Stimulated activated naive CD8-positive, alpha-beta T cell treated with anti-CD3 and anti-CD28 coated beads, Interleukin-15, amount 100 ng/mL, for 72 hours (primary cell): ENCODE results near the gene IFT57.

Experiments
- ATAC-seq: fragments of 150-1000 bp; cut with Tn5 transposase; 2 replicates; pipeline ENCODE4 v1.10.0; 2021; ENCODE audit warnings: mild to moderate bottlenecking, moderate library complexity
- DNase-seq, 2 donors: peaks; one replicate each; pipeline ENCODE4 v3.0.0; 2021 to 2022
- H3K27ac Mint-ChIP-seq, 2 donors: one replicate each; pipeline ENCODE4 v1.8.0; 2022; ENCODE audit warnings: mild to moderate bottlenecking in 2 of 2, mixed read lengths in 2 of 2, moderate library complexity in 2 of 2
- H3K27me3 Mint-ChIP-seq: one replicate; pipeline ENCODE4 v1.8.0; 2022; ENCODE audit warnings: mixed read lengths
- H3K4me1 Mint-ChIP-seq: one replicate; pipeline ENCODE4 v1.8.0; 2022; ENCODE audit warnings: mild to moderate bottlenecking, mixed read lengths
- H3K4me3 Mint-ChIP-seq, 2 donors: one replicate each; pipeline ENCODE4 v1.8.0; 2022; ENCODE audit warnings: mild to moderate bottlenecking in 2 of 2, mixed read lengths in 2 of 2, moderate library complexity in 1 of 2
- H3K9me3 Mint-ChIP-seq, 2 donors: one replicate each; pipeline ENCODE4 v1.8.0; 2022; ENCODE audit warnings: mixed read lengths in 2 of 2

Gene IFT57

DNA sequence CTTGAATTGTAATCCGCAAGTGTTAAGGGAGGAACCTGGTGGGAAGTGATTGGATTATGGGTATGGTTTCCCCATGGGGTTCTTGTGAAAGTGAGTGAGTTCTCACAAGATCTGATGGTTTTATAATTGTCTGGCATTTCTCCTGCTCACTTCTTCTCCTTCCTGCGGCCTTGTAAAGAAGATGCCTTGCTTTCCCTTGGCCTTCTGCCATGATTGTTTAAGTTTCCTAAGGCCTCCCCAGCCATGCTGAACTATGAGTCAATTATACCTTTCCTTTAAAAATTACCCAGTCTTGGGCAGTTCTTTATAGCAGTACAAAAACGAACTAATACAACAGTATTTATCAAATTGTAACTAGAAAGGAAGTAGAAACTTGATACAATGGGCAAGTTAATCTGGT lies 31.9 kb downstream of the IFT57 start:
- H3K27me3 Mint-ChIP-seq: no peaks in the 10 kb centered on the region
- ATAC-seq (no peak), DNase-seq (no peak)
- no peak overlapping the region for H3K27ac Mint-ChIP-seq
- no peaks in the 10 kb centered on the region for H3K4me1 Mint-ChIP-seq
- H3K4me3 Mint-ChIP-seq: no peak overlapping the region
- peaks cover 15 to 16% of the 10 kb centered on the region in 2 donors for H3K9me3 Mint-ChIP-seq

DNA sequence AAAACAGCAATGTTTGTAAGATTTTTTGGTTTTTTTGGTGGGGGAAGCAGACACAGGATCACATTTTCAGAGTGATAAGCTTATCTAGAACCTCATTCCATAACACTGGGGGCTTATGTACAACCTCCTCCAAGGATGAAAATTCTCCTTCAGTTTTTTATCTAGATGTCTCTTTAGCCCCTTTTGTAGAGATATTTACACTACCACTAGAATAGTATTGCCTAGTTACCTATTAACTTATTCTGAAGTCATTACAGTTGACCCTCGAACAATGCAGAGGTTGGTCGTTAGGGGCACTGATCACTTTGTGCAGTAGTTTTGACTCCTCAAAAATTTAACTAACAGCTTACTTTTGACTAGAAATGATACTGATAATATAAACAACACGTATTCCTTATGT lies 32.8 kb downstream of the IFT57 start:
- DNase-seq (no peak), ATAC-seq (no peak)
- H3K4me3 Mint-ChIP-seq: no peak overlapping the region
- H3K27ac Mint-ChIP-seq: no peak overlapping the region
- no peaks in the 10 kb centered on the region for H3K4me1 Mint-ChIP-seq
- no peaks in the 10 kb centered on the region for H3K27me3 Mint-ChIP-seq
- H3K9me3 Mint-ChIP-seq: peaks cover 7 to 9% of the 10 kb centered on the region in 2 donors

DNA sequence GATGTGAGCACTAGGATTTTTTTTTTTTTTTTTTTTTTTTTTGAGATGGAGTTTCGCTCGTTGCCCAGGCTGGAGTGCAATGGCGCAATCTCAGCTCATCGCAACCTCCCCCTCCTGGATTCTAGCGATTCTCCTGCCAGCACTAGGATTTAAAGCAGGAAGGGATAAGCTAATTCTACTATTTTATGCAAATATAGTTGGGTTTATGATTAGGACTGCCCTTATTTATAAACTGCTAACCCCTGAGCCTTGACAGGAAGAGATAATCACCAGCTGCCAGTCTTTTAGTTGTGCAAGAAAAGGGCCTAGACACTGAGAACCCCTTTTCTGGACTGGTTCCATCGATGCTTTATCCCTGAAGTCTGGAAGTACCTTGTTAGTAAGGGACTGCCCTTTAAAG lies 36.7 kb downstream of the IFT57 start:
- H3K4me1 Mint-ChIP-seq: no peaks in the 10 kb centered on the region
- H3K9me3 Mint-ChIP-seq: peaks cover 7 to 8% of the 10 kb centered on the region in 2 donors
- no peaks in the 10 kb centered on the region for H3K27me3 Mint-ChIP-seq

DNA sequence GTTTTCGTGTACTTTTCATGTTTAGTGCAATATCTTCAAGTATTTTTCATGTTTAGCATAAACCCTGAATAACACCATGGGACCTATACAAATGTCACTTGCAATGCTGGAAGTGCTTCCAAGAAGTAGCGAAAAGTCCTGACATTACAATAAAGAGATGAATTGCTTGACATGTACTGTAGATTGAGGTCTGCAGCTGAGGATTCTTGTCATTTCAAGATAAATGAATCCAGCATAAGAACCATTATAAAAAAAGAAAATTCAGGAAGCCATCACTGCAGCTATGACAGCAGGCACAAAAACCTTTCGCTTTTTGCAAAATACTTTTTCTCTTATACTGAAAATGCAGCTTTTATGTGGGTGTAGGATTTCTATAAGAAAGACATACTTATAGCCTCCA lies 37.4 kb downstream of the IFT57 start:
- ATAC-seq (no peak), DNase-seq (no peak)
- H3K27ac Mint-ChIP-seq: no peak overlapping the region
- no peak overlapping the region for H3K4me3 Mint-ChIP-seq
- H3K4me1 Mint-ChIP-seq: no peaks in the 10 kb centered on the region
- H3K27me3 Mint-ChIP-seq: no peaks in the 10 kb centered on the region
- H3K9me3 Mint-ChIP-seq: peaks cover 7 to 8% of the 10 kb centered on the region in 2 donors

More for the DNA sequence above, 36.7 kb downstream of the IFT57 start:
- Mint-ChIP-seq H3K27ac (no peak overlapping the region), H3K4me3 (no peak overlapping the region)
- DNase-seq: no peak
- no peak for ATAC-seq

DNA sequence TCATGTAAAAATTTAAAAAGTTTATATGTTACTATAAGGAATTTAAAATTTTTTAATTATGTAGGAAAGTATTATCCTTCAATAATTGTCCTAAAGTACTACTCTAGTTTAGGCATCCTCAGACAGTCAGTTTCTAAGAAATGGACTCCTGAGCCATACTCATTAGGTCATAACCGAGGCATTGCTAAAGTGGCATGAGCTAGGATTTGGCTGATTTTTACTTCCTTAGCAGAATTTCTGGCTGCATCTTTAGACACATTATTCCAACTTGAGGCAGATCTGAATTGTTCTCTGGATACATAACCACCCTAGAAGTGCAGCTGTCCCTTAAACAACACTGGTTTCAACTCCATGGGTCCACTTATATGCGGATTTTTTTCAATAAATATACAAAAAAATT lies 38.3 kb downstream of the IFT57 start:
- no peak for DNase-seq
- Mint-ChIP-seq H3K27ac (no peak overlapping the region), H3K9me3 (peaks cover 7 to 8% of the 10 kb centered on the region in 2 donors), H3K27me3 (no peaks in the 10 kb centered on the region), H3K4me3 (no peak overlapping the region), H3K4me1 (no peaks in the 10 kb centered on the region)
- no peak for ATAC-seq

DNA sequence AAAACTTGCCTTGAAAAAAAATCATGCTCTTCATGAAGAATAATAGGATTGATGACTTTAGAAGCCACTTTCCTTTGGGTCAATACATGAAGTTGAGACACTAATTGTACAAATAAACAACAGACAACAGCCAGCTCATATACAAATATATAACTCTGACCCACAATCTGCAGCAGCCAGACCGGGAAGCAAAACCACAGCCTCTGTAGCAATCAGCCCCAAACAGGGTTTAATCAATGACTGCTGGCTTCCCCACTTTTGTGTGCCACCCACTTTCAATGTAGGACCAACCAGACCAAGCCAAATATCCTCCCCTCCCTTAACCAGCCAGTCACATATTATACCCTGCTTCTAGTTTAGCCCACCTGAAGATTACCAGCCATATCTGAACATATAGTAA lies 39.0 kb downstream of the IFT57 start:
- Mint-ChIP-seq H3K4me3 (no peak overlapping the region), H3K4me1 (no peaks in the 10 kb centered on the region), H3K27ac (no peak overlapping the region), H3K27me3 (no peaks in the 10 kb centered on the region), H3K9me3 (peaks cover 7 to 8% of the 10 kb centered on the region in 2 donors)
- ATAC-seq (no peak), DNase-seq (no peak)

DNA sequence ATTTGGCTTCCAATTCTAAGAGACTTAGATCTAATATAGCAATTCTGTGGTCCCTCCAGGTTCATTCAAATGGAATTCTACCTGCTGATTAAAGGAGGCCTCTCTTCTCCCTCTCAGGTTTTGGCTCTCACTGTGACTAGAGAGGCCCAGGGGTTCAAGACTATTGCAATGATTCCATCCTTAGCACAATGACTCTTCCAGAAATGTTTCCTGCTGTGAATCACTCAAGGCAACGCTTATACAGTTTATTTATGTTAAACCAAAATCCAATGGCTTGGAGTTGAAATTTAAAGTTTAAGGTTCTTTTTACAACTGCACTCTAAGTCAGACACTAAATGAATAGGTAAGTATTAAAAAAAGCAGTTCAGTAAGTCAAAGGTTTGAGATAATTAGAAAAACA lies 39.9 kb downstream of the IFT57 start:
- H3K4me3 Mint-ChIP-seq: no peak overlapping the region
- H3K27me3 Mint-ChIP-seq: no peaks in the 10 kb centered on the region
- DNase-seq (no peak), ATAC-seq (no peak)
- peaks cover 7 to 8% of the 10 kb centered on the region in 2 donors for H3K9me3 Mint-ChIP-seq
- no peak overlapping the region for H3K27ac Mint-ChIP-seq
- no peaks in the 10 kb centered on the region for H3K4me1 Mint-ChIP-seq

DNA sequence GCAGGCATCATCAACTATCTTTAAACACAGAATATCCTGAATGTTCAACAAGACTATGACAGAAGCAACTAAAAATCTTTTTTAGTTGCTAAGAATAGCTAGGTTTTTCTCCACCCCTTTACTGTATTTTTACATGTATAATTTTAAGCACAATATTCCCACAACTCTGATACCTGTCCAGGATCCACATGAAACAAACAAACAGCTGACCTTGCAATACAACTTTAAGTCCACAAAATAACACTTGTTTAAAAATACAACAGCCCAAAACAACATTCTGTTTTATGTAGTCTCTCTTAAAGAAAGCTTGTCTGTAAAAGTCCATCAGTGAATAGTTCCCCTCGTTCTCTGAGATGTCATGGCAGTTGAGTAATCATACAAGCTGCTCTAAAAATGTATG lies 41.1 kb downstream of the IFT57 start:
- Mint-ChIP-seq H3K4me3 (no peak overlapping the region), H3K27ac (no peak overlapping the region), H3K4me1 (peaks cover 4% of the 10 kb centered on the region), H3K27me3 (no peaks in the 10 kb centered on the region), H3K9me3 (peaks cover 5% of the 10 kb centered on the region in 2 donors)
- ATAC-seq (no peak), DNase-seq (no peak)

DNA sequence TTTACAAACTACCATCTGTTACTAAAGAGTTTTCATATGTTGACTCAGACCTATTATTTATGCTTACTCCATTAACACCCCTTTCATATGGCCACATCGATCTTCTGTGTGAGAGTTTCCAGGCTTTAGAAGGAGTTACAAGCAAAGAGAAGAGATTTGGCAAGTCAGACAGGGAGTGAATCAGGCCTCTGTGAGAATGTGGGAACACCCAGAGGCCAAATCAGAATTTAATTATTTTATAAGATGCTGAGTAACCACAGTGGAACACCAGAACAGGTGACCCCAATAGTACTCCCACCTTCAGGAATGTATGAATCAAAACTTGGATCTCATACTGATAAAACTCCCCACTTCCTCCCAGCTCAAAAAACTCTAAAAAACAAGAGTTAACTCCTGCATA lies 42.0 kb downstream of the IFT57 start:
- peaks cover 14% of the 10 kb centered on the region for H3K4me1 Mint-ChIP-seq
- no peak overlapping the region for H3K27ac Mint-ChIP-seq
- H3K4me3 Mint-ChIP-seq: no peak overlapping the region
- no peak for DNase-seq
- ATAC-seq: no peak
- H3K27me3 Mint-ChIP-seq: no peaks in the 10 kb centered on the region
- no peaks in the 10 kb centered on the region for H3K9me3 Mint-ChIP-seq

DNA sequence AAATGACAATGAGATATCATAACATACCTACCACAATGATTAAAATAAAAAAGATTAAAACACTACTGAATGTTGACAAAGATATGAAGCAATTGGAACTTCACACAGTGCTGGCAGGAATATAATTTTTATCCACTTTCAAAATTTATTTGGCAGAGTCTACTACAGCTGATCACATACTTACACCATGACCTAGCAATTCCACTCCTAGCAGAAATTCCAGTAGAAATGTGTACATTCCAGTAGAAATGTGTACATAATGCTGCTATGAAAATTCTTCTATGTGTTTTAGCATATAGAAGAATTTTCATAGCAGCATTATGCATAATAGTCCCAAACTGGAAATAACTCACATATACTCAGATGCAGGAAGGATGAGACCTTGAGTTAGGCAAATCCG lies 43.5 kb downstream of the IFT57 start:
- H3K27ac Mint-ChIP-seq: no peak overlapping the region
- DNase-seq (no peak), ATAC-seq (no peak)
- H3K27me3 Mint-ChIP-seq: no peaks in the 10 kb centered on the region
- no peaks in the 10 kb centered on the region for H3K9me3 Mint-ChIP-seq
- H3K4me3 Mint-ChIP-seq: no peak overlapping the region
- peaks cover 16% of the 10 kb centered on the region for H3K4me1 Mint-ChIP-seq

DNA sequence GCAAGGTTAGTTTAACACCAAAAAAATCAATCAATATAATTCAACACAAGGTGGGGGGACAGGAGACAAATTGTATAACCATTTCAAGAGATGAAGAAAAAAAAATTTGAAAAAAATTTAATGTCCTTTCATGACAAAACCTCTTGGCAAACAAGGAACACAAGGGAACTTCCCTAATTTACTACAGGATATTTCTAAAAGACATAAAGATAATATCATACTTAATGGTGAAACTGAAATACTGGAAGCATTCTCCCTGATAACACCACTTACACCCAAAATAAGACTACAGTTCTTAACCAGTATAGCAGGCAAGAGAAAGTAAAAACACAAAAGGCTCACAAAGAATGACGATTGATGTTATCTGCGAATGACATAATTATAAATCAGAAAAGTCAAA lies 44.7 kb downstream of the IFT57 start:
- ATAC-seq: no peak
- Mint-ChIP-seq H3K4me1 (peaks cover 17% of the 10 kb centered on the region), H3K4me3 (no peak overlapping the region), H3K27ac (no peak overlapping the region), H3K9me3 (no peaks in the 10 kb centered on the region), H3K27me3 (no peaks in the 10 kb centered on the region)
- DNase-seq: no peak

DNA sequence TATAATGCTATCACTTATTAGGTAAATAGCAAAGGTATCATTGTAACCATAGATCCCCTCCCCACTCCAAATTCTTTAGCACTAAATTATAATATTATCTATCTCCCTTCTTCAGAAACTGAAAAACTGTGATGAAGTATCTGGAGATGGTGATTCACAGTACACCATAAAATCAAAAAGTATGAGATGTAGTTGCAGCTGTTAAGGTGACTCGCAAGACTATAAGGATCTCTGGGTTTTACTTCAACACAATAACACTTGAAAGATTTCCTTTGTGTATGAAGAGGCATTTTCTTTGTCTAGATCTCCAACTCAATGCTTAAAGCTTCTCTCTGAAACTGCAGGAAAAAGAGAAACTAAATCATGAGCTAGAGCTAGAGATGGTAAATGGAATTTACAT lies 46.9 kb downstream of the IFT57 start:
- H3K27me3 Mint-ChIP-seq: no peaks in the 10 kb centered on the region
- DNase-seq: no peak

DNA sequence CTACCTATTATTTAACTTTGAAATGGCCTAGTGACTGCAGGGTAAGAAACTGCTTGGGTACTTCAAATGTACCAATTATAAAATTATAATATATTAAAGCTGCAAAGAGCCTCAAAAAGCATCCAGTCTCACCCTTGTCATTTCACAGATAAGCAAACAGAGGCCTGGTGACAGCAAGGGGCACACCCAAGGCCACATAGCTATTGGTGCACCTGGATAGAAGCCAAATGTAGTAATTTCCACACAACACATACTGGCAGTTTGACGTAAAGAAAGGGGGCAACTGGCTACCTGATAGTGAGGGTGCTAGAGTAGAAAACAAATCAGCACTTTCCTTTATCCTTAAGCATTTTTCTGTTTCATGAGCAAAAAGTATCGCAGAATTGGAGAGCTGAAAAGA lies 51.1 kb downstream of the IFT57 start:
- Mint-ChIP-seq H3K27ac (no peak overlapping the region), H3K9me3 (no peaks in the 10 kb centered on the region), H3K4me1 (peaks cover 20% of the 10 kb centered on the region), H3K4me3 (no peak overlapping the region), H3K27me3 (no peaks in the 10 kb centered on the region)
- no peak for DNase-seq
- ATAC-seq: no peak

More for the DNA sequence above, 46.9 kb downstream of the IFT57 start:
- H3K4me1 Mint-ChIP-seq: peaks cover 25% of the 10 kb centered on the region
- no peaks in the 10 kb centered on the region for H3K9me3 Mint-ChIP-seq
- peak overlapping the region in 1 of 2 donors; percentile 15 for H3K4me3 Mint-ChIP-seq
- no peak overlapping the region for H3K27ac Mint-ChIP-seq
- no peak for ATAC-seq

DNA sequence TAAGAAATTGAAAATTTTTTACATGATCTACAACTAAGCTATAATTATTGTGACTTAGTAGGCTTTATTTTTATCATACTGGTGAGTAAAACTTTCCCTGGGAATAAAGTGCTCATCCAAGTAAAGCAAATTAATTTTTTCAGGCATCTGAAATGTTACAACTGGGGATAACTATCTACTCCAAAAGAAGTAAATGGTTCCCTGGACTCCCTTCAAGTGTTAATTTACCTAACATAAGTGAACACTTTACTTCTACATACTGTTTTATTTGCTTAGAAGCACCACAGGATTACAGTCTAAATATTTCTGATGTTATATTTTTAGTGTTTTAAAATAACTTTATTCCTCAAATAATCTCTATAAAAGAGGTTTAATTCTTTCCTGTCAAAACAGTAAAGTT lies 57.8 kb downstream of the IFT57 start:
- no peak for ATAC-seq
- Mint-ChIP-seq H3K9me3 (no peaks in the 10 kb centered on the region), H3K27ac (no peak overlapping the region), H3K4me3 (no peak overlapping the region), H3K4me1 (no peaks in the 10 kb centered on the region), H3K27me3 (no peaks in the 10 kb centered on the region)
- DNase-seq: no peak

DNA sequence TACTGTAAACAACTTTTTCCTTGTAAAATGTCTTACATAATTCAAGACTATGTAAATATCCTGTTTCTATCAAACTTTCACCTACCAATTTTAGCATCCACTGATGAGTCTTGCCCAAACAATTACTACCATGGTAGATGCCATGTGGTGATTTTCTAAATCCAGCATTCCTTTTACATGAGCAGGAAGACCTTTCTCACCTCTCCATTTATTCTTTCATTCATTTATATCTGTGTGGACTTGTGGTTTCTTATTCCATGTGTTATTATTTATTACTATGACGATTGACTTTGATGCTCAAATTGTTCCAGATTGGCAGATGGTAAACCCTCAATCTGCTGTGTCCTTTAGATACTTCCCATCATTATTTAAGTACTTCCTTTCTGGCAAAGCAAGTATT lies 62.4 kb downstream of the IFT57 start:
- H3K4me1 Mint-ChIP-seq: peaks cover 10% of the 10 kb centered on the region
- H3K27ac Mint-ChIP-seq: no peak overlapping the region
- no peak overlapping the region for H3K4me3 Mint-ChIP-seq
- no peak for ATAC-seq
- DNase-seq: no peak
- H3K27me3 Mint-ChIP-seq: no peaks in the 10 kb centered on the region
- no peaks in the 10 kb centered on the region for H3K9me3 Mint-ChIP-seq

DNA sequence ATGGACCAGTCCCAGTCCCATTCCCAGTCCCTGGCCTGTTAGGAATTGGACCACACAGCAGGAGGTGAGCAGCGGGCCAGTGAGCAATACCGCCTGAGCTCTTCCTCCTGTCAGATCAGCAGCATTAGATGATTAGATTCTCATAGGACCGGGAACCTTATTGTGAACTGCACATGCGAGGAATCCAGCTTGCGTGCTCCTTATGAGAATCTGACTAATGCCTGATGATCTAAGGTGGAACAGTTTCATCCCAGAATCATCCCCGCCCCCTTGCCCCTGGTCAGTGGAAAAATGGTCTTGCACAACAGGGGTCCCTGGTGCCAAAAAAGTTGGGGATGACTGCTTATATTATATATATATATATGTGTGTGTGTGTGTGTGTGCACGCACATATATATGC lies 63.1 kb downstream of the IFT57 start:
- no peaks in the 10 kb centered on the region for H3K27me3 Mint-ChIP-seq
- no peak overlapping the region for H3K27ac Mint-ChIP-seq
- DNase-seq: no peak
- H3K4me3 Mint-ChIP-seq: no peak overlapping the region
- ATAC-seq: no peak
- H3K9me3 Mint-ChIP-seq: no peaks in the 10 kb centered on the region
- peaks cover 12% of the 10 kb centered on the region for H3K4me1 Mint-ChIP-seq

DNA sequence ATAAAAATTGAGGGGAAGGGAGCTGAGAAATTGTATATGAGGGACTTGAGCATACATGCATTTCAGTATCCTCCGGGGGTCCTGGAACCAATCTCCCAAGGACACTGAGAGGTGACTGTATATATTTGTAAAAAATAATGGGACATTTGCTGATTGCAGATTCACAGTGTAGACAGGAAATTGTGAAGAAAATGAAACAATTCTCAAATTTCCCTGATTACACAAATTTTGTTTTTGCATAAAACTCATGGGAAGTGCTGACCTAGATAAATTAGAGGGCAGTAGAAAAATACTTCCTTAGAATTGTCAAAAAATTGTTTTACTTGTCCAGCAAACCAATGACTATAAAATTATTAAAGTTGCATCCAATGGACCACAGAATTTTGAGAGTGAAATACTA lies 64.0 kb downstream of the IFT57 start:
- H3K4me3 Mint-ChIP-seq: no peak overlapping the region
- no peaks in the 10 kb centered on the region for H3K9me3 Mint-ChIP-seq
- ATAC-seq (no peak), DNase-seq (no peak)
- peaks cover 21% of the 10 kb centered on the region for H3K4me1 Mint-ChIP-seq
- H3K27me3 Mint-ChIP-seq: no peaks in the 10 kb centered on the region
- H3K27ac Mint-ChIP-seq: no peak overlapping the region

DNA sequence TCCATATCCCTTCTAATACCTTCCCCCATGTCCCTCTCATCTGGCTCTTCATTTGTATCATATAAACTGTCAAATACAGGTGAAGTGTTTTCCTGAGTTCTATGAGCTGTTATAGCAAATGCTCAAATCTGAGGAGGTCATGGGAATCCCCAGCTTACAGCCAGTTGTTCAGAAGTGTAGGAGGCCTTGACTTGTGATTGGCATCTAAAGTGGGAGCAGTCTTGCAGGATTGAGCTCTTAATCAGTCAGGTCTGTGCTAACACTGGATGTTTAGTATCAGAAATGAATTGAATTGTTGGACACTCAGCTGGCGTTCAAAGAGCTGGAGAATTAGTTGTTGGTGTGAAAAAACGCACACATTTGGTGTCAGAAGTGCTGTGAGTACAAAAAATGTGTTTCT lies 65.0 kb downstream of the IFT57 start:
- no peaks in the 10 kb centered on the region for H3K9me3 Mint-ChIP-seq
- no peak overlapping the region for H3K4me3 Mint-ChIP-seq
- H3K27ac Mint-ChIP-seq: no peak overlapping the region
- no peaks in the 10 kb centered on the region for H3K27me3 Mint-ChIP-seq
- ATAC-seq: no peak
- H3K4me1 Mint-ChIP-seq: peaks cover 27% of the 10 kb centered on the region
- no peak for DNase-seq
